ENCODE measurements around the gene NDUFB7. TPM values are rescaled to one million over a fixed set of nuclear protein-coding genes. Genes with fewer than 3 reads are reported as not detected.
A peak's percentile ranks its signal among the peaks of the same experiment; 100 is the strongest.

NDUFB7 gene
- total RNA-seq, 1 donor from 2014 or later: 120 TPM

- no peak for DNase-seq (ENCODE audit: low spot score, unreplicated experiment)
- no peak for TF ChIP-seq CTCF (IDR thresholded peaks at IDR 0.05; ENCODE audit: unreplicated experiment)
- Mint-ChIP-seq H3K27ac (no peak overlapping the region), H3K9me3 (ENCODE audit: low read depth) (no peaks in the 10 kb centered on the region), H3K4me3 (ENCODE audit: low read depth) (no peak overlapping the region), H3K4me1 (ENCODE audit: low read depth) (peaks cover 4% of the 10 kb centered on the region), H3K27me3 (no peaks in the 10 kb centered on the region), H3K36me3 (ENCODE audit: insufficient read depth) (no peaks in the 10 kb centered on the region)
These were observed 5.4 kb upstream of the NDUFB7 start for GRCh38 chr19:14577264-14577663.

GRCh38 chr19:14576363-14576762 is 4.5 kb upstream of the NDUFB7 start:
- H3K27ac Mint-ChIP-seq: no peak overlapping the region
- H3K27me3 Mint-ChIP-seq: no peaks in the 10 kb centered on the region
- H3K9me3 Mint-ChIP-seq (ENCODE audit: low read depth): no peaks in the 10 kb centered on the region

GRCh38 chr19:14575428-14575980 is 3.6 kb upstream of the NDUFB7 start:
- no peak for TF ChIP-seq CTCF (IDR thresholded peaks at IDR 0.05; ENCODE audit: unreplicated experiment)
- Mint-ChIP-seq H3K4me1 (ENCODE audit: low read depth) (peaks cover 9% of the 10 kb centered on the region), H3K4me3 (ENCODE audit: low read depth) (no peak overlapping the region), H3K27me3 (no peaks in the 10 kb centered on the region), H3K27ac (no peak overlapping the region), H3K36me3 (ENCODE audit: insufficient read depth) (no peaks in the 10 kb centered on the region), H3K9me3 (ENCODE audit: low read depth) (no peaks in the 10 kb centered on the region)
- DNase-seq (ENCODE audit: low spot score, unreplicated experiment): no peak

More at GRCh38 chr19:14576363-14576762, 4.5 kb upstream of the NDUFB7 start:
- no peaks in the 10 kb centered on the region for H3K36me3 Mint-ChIP-seq (ENCODE audit: insufficient read depth)
- TF ChIP-seq CTCF (IDR thresholded peaks at IDR 0.05; ENCODE audit: unreplicated experiment): no peak
- peaks cover 6% of the 10 kb centered on the region for H3K4me1 Mint-ChIP-seq (ENCODE audit: low read depth)
- no peak overlapping the region for H3K4me3 Mint-ChIP-seq (ENCODE audit: low read depth)
- DNase-seq (ENCODE audit: low spot score, unreplicated experiment): no peak

GRCh38 chr19:14570864-14571527 is 870 bp downstream of the NDUFB7 start:
- Mint-ChIP-seq H3K27ac (peak overlapping the region; percentile 88), H3K4me1 (ENCODE audit: low read depth) (peaks cover 9% of the 10 kb centered on the region), H3K36me3 (ENCODE audit: insufficient read depth) (peaks cover 4% of the 10 kb centered on the region), H3K4me3 (ENCODE audit: low read depth) (peak overlapping the region; percentile 96), H3K27me3 (no peaks in the 10 kb centered on the region), H3K9me3 (ENCODE audit: low read depth) (no peaks in the 10 kb centered on the region)
- no peak for DNase-seq (ENCODE audit: low spot score, unreplicated experiment)
- no peak for TF ChIP-seq CTCF (IDR thresholded peaks at IDR 0.05; ENCODE audit: unreplicated experiment)

- Mint-ChIP-seq H3K4me3 (ENCODE audit: low read depth) (no peak overlapping the region), H3K27ac (no peak overlapping the region), H3K27me3 (no peaks in the 10 kb centered on the region), H3K36me3 (ENCODE audit: insufficient read depth) (peaks cover 7% of the 10 kb centered on the region), H3K9me3 (ENCODE audit: low read depth) (no peaks in the 10 kb centered on the region), H3K4me1 (ENCODE audit: low read depth) (peaks cover 5% of the 10 kb centered on the region)
- TF ChIP-seq CTCF (IDR thresholded peaks at IDR 0.05; ENCODE audit: unreplicated experiment): no peak
- no peak for DNase-seq (ENCODE audit: low spot score, unreplicated experiment)
These were observed 4.8 kb downstream of the NDUFB7 start for GRCh38 chr19:14567079-14567478.
